Neural cell (in vitro differentiated cells): ENCODE measurements around the gene SEPTIN8.

Experiments used
- CTCF ChIP-seq: fragments of 450-650 bp; IDR thresholded peaks from 2 replicates; pipeline ENCODE4 v1.5.1; 2014; ENCODE audit warnings: antibody characterized with exemption, mild to moderate bottlenecking, moderate library complexity; ENCODE audit not compliant: poor library complexity, severe bottlenecking
- EP300 ChIP-seq: fragments of 450-650 bp; conservative IDR thresholded peaks from 2 replicates; pipeline ENCODE4 v1.6.1; 2014; ENCODE audit warnings: antibody characterized with exemption, mild to moderate bottlenecking, moderate library complexity; ENCODE audit not compliant: poor library complexity, severe bottlenecking
- EZH2 ChIP-seq: fragments of 200-600, 300-800 bp; shearing (Covaris generic), sonication (generic); IDR thresholded peaks from 2 replicates; pipeline ENCODE4 v1.6.1; 2014; ENCODE audit warnings: antibody characterized with exemption, low read length, borderline replicate concordance, mild to moderate bottlenecking; ENCODE audit not compliant: insufficient read depth, poor library complexity, severe bottlenecking
- MXI1 ChIP-seq: fragments of 450-650 bp; conservative IDR thresholded peaks from 2 replicates; pipeline ENCODE4 v1.6.1; 2014; ENCODE audit warnings: antibody characterized with exemption, mild to moderate bottlenecking; ENCODE audit not compliant: poor library complexity, severe bottlenecking
- POLR2AphosphoS5 ChIP-seq: IDR thresholded peaks from 2 replicates; pipeline ENCODE4 v1.6.1; 2012
- RAD21 ChIP-seq: fragments of 450-650 bp; conservative IDR thresholded peaks from 2 replicates; pipeline ENCODE4 v1.6.1; 2014; ENCODE audit warnings: antibody characterized with exemption, mild to moderate bottlenecking, moderate library complexity
- REST ChIP-seq: IDR thresholded peaks from 2 replicates; pipeline ENCODE4 v1.6.1; 2012; ENCODE audit warnings: borderline replicate concordance
- SMC3 ChIP-seq: fragments of 450-650 bp; conservative IDR thresholded peaks from 2 replicates; pipeline ENCODE4 v1.6.1; 2014; ENCODE audit warnings: antibody characterized with exemption, mild to moderate bottlenecking, moderate library complexity; ENCODE audit not compliant: poor library complexity
- TAF1 ChIP-seq: IDR thresholded peaks from 2 replicates; pipeline ENCODE4 v1.6.1; 2012; ENCODE audit warnings: low read depth

GRCh38 chr5:132820162-132820754, 43.2 kb upstream of the SEPTIN8 start:
- TF ChIP-seq POLR2AphosphoS5 (no peak), TAF1 (no peak), EZH2 (no peak), REST (no peak), CTCF (peak; percentile 67), SMC3 (peak; percentile 69), EP300 (no peak), RAD21 (peak; percentile 64), MXI1 (no peak)
